HUES64 (cell line): ENCODE measurements around the gene GPC6.

Experiments
- H3K27ac ChIP-seq: 2 replicates; pipeline ENCODE4 v1.7.0; 2013; ENCODE audit warnings: low read depth, low read length, inconsistent platforms
- H3K27me3 ChIP-seq: 2 replicates; pipeline ENCODE4 v1.6.1; 2013; ENCODE audit warnings: mild to moderate bottlenecking, low read length; ENCODE audit not compliant: insufficient read depth
- H3K36me3 ChIP-seq: 2 replicates; pipeline ENCODE4 v1.6.1; 2013; ENCODE audit warnings: mild to moderate bottlenecking, low read length; ENCODE audit not compliant: insufficient read depth
- H3K4me1 ChIP-seq: 2 replicates; pipeline ENCODE4 v1.6.1; 2013; ENCODE audit warnings: mild to moderate bottlenecking, low read length, moderate library complexity; ENCODE audit not compliant: insufficient read depth
- H3K4me3 ChIP-seq: 2 replicates; pipeline ENCODE4 v1.5.1; 2013; ENCODE audit warnings: mild to moderate bottlenecking, low read length, moderate library complexity
- H3K9ac ChIP-seq: 2 replicates; pipeline ENCODE4 v1.6.1; 2013; ENCODE audit warnings: mild to moderate bottlenecking, low read depth, low read length
- H3K9me3 ChIP-seq: 2 replicates; pipeline ENCODE4 v1.6.1; 2013; ENCODE audit warnings: low read depth, low read length; ENCODE audit not compliant: insufficient read depth
- WGBS: fragments of 150-250, 120-280 bp; methylation state at CpG from one replicate; pipeline ENCODE4 v1.1.7; 2013; ENCODE audit warnings: missing lambda C conversion rate; 5-methylcytosine and 5-hydroxymethylcytosine counted together

GPC6 gene

DNA sequence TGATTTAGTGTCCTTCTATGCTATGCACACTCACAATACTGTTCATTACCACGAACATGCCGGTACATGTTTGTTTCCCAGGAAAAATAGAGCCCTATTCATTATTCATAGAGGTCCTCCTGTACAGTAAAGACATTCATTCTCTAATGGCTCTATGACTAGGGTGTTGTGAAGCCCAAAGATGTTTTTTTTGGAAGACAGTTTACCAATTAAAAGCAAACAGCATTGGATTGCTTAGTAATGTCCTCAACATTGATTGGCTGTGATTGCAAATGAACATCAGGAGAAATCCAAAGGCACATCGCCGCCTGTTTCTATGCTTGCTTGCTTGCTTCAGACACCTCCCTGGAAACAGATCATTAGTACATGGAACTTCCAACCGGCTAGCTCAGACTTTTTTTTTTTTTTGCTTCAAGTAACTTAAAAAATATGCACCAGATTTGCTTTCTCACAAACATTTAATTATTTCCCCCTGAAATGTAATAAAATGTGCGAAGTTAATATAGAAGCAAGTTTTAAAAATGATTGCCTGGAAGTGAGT lies 8.8 kb upstream of the GPC6 start:
- Histone ChIP-seq H3K9ac (peak overlapping the region; percentile 71), H3K27ac (peak overlapping the region; percentile 75), H3K36me3 (no peaks in the 10 kb centered on the region), H3K4me1 (peaks cover 46% of the 10 kb centered on the region), H3K4me3 (peak overlapping the region; percentile 29; the same call in 1 of the 2 replicates), H3K27me3 (no peaks in the 10 kb centered on the region), H3K9me3 (no peaks in the 10 kb centered on the region)
- 48% methylated on average over 5 of the region's 6 CpGs for WGBS

DNA sequence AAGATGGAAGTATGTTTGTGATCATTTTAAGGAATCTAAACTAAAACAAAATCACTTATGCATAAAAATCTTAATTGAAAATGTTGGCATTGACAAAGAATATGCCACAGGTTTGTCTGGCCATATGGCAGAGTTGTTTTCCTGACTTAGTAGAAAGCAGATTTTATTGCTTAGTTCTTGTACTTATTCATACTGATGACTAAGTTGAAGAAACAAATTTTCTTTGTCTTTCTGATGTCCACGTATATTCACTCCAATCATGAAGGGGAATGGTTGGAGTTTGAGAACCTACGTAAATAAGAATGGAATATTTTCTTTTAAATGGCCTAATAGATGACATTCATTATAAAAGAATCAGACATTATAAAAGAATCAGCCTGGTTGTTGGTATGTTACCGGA lies 8.0 kb upstream of the GPC6 start:
- no peaks in the 10 kb centered on the region for H3K36me3 ChIP-seq
- no peak overlapping the region for H3K4me3 ChIP-seq
- H3K27me3 ChIP-seq = no peaks in the 10 kb centered on the region
- no peak overlapping the region for H3K27ac ChIP-seq
- no peak overlapping the region for H3K9ac ChIP-seq
- WGBS = 83% methylated on average over 1 of the region's 3 CpGs
- peaks cover 53% of the 10 kb centered on the region for H3K4me1 ChIP-seq
- H3K9me3 ChIP-seq = no peaks in the 10 kb centered on the region

DNA sequence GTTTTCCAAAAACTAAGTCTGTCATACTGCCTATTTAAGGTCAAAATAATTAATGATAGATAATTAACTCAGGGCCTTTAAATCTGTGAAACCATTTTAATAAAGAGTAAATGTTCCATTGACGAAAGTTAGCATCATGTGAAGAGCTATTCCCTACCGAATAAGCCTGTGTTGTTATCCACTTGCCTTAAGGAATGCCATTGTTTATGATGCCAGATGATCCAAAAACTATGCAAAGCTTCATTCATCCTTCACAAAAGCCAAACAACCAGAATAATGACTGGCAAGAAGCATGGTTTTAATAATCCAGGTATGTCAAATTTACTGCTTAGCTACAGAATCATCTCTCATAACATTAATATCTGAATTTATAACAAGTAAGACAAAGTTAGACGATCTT lies 6.5 kb upstream of the GPC6 start:
- Histone ChIP-seq H3K9me3 (no peaks in the 10 kb centered on the region), H3K36me3 (no peaks in the 10 kb centered on the region), H3K4me1 (peaks cover 59% of the 10 kb centered on the region), H3K9ac (no peak overlapping the region), H3K27ac (no peak overlapping the region), H3K27me3 (no peaks in the 10 kb centered on the region), H3K4me3 (no peak overlapping the region)
- WGBS = 50% methylated on average over 2 of the region's 3 CpGs

DNA sequence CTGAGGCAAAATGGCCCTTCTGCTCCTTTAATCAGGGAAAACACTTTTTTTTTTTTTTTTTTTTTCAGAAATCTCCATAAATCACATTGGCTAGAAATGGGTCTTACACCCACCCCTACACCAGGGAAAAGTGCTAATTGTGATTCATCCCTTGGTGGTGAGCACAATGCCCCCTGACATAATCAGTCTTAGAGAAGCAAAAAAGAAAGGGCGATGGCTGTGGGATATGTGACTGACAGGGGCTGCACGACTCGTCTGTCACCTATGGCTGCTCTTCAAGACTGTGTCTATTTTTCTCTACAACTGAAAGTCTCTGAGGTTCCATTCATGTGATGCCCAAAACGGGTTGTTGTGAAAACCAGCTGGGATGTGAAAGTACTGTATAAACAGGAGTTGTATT lies 3.6 kb upstream of the GPC6 start:
- no peak overlapping the region for H3K9ac ChIP-seq
- H3K27me3 ChIP-seq = no peaks in the 10 kb centered on the region
- H3K4me3 ChIP-seq = no peak overlapping the region
- peaks cover 49% of the 10 kb centered on the region for H3K4me1 ChIP-seq
- H3K36me3 ChIP-seq = no peaks in the 10 kb centered on the region
- H3K27ac ChIP-seq = no peak overlapping the region
- WGBS = 69% methylated on average over 4 of the region's 4 CpGs
- H3K9me3 ChIP-seq = no peaks in the 10 kb centered on the region

DNA sequence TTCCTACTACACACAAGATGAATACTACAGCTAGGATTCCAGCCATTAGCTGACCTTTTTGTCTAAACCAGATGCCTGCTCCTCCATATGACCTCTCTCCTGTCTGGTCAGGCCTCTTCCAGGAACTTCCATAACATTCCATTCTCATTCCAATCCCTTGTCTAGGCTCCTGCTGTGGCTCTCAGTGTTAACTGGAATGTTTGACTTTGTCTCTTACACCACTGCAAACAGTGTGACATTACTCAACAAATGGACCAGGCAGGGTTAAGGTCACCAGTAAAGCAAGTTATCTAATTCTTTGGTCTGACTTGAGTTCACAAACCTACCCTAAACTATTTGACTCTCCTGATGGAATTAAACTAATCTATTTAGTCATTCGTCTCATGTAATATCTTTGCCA lies 2.1 kb upstream of the GPC6 start:
- no peaks in the 10 kb centered on the region for H3K9me3 ChIP-seq
- H3K9ac ChIP-seq = no peak overlapping the region
- H3K4me1 ChIP-seq = peaks cover 48% of the 10 kb centered on the region
- peak overlapping the region; percentile 11; the same call in 1 of the 2 replicates for H3K4me3 ChIP-seq
- H3K27ac ChIP-seq = peak overlapping the region; percentile 58
- no CpG with 5 or more reads among the region's 1 CpG for WGBS
- H3K36me3 ChIP-seq = no peaks in the 10 kb centered on the region
- no peaks in the 10 kb centered on the region for H3K27me3 ChIP-seq

DNA sequence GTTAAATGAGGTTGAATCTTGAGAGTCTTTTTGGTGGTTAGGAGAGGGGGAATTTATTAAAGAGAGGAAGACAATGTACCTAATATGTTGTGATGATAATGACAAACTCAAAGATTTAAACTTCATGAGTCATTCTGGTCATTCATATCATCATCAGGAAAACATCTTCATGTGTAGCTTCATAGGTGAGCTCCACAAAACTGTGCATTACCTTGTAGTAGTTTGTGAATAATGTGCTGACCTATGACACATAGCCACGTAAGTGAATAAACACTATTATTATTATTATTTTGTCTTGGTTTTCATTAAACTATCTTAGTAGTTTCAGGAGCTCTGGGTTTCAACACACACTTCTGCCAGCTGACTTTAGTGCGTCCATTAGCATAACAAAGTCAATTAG lies 997 bp upstream of the GPC6 start:
- no peak overlapping the region for H3K9ac ChIP-seq
- peaks cover 52% of the 10 kb centered on the region for H3K4me1 ChIP-seq
- H3K36me3 ChIP-seq = no peaks in the 10 kb centered on the region
- peak overlapping the region; percentile 78 for H3K4me3 ChIP-seq
- no peak overlapping the region for H3K27ac ChIP-seq
- no peaks in the 10 kb centered on the region for H3K27me3 ChIP-seq
- 0% methylated on average over 1 of the region's 2 CpGs for WGBS
- H3K9me3 ChIP-seq = no peaks in the 10 kb centered on the region

DNA sequence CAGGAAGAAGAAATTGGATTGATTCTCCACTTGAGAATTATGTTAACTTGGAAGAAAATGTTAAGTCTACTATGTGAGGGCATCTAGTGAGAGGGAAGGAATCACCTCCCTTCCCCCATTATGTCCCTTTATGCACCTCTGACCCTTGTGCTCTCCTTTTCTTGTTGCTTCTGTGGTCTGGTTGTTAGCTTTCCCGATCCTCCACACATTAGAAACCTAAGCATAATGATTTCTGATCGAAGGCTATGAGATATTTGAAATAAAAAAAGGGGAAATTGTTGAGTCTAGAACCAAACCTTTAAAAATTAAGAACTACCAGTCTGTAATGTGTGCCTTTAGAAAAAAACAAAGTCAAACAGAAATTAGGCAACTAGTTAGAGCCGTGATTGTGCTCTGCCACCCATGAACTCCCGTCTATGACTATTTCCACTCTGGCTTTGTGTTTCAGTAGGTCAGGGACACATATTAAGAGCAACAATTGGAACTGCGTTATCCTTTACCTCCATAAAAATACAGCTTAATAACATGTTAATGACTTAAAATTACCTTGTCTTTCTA lies 463 bp upstream of the GPC6 start:
- Histone ChIP-seq H3K27ac (no peak overlapping the region; the same call in 1 of the 2 replicates), H3K9me3 (no peaks in the 10 kb centered on the region), H3K4me1 (peaks cover 56% of the 10 kb centered on the region), H3K36me3 (no peaks in the 10 kb centered on the region), H3K9ac (peak overlapping the region; percentile 92), H3K27me3 (no peaks in the 10 kb centered on the region), H3K4me3 (peak overlapping the region; percentile 78)
- 7% methylated on average over 3 of the region's 5 CpGs for WGBS

DNA sequence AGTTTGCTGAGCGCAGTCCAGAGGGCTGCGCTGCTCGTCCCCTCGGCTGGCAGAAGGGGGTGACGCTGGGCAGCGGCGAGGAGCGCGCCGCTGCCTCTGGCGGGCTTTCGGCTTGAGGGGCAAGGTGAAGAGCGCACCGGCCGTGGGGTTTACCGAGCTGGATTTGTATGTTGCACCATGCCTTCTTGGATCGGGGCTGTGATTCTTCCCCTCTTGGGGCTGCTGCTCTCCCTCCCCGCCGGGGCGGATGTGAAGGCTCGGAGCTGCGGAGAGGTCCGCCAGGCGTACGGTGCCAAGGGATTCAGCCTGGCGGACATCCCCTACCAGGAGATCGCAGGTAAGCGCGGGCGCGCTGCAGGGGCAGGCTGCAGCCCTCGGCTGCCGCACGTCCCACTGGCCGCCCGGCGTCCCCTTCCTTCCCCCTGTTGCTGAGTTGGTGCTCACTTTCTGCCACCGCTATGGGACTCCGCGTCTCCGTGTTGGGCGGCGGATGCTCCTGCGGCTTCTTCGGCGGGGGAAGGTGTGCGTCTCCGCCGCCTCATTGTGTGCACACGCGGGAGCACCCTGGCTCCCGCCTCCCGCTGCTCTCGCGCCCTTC lies 772 bp downstream of the GPC6 start:
- H3K9ac ChIP-seq = peak overlapping the region; percentile 92
- H3K36me3 ChIP-seq = no peaks in the 10 kb centered on the region
- under 1% methylated on average over 55 of the region's 55 CpGs for WGBS
- peaks cover 62% of the 10 kb centered on the region for H3K4me1 ChIP-seq
- H3K9me3 ChIP-seq = no peaks in the 10 kb centered on the region
- H3K4me3 ChIP-seq = peak overlapping the region; percentile 78
- H3K27ac ChIP-seq = peak overlapping the region; percentile 52
- no peaks in the 10 kb centered on the region for H3K27me3 ChIP-seq

DNA sequence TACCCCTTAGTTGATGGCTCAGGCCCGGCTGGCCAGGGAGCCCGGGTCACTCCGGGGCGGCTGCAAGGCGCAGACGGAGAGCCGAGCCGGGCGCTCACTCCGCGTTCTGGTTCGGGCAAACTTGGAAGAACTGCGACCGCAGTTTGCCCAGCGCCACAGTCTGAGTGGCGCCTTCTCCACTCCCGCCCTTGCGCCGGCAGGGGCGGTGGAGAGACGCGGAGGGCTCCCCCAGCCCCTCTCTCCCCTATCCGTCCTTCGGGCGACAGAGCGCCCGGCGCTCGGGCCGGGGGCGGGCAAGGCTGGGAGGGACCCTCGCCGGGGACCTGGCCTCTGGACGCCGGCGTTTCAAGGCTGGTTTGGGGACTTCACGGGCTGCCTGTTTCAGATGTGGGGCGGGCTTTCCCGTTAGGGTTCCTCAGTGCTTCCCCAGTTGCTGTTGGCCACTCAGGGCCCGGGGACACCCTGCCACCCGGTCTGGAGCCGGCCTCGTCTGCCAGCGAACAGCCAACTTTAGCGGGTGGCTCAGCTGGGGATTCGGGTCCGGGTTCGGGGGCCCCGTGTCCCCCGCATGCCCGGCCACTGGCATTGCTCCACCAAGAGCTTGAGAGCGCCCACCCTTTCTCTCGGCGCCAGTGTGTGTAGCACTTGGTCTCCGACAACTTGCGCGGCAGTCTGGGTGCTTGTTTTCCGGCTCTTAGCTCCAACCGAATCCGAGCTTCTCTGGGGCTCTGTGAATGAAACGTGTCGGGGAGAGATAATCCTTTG lies 1.5 kb downstream of the GPC6 start:
- under 1% methylated on average over 62 of the region's 62 CpGs for WGBS
- H3K4me3 ChIP-seq = peak overlapping the region; percentile 78
- no peaks in the 10 kb centered on the region for H3K9me3 ChIP-seq
- H3K27me3 ChIP-seq = no peaks in the 10 kb centered on the region
- H3K36me3 ChIP-seq = no peaks in the 10 kb centered on the region
- H3K27ac ChIP-seq = peak overlapping the region; percentile 56
- peak overlapping the region; percentile 92 for H3K9ac ChIP-seq
- peaks cover 61% of the 10 kb centered on the region for H3K4me1 ChIP-seq

DNA sequence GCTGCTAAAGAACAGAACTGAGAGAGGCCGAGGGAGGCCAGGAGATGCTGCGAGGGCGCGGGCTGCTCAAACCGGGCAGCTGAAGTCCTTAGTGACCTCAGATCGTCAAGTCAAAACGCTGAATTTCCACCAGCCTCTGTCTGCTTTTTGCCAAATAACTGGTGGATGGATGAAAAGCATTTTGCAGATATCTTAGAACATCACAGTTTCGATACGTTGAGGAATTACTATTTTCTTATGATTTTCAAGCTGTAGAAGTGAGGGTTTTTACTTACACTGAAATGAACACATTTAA lies 2.0 kb downstream of the GPC6 start:
- Histone ChIP-seq H3K9ac (peak overlapping the region; percentile 92), H3K4me1 (peaks cover 61% of the 10 kb centered on the region), H3K9me3 (no peaks in the 10 kb centered on the region), H3K4me3 (peak overlapping the region; percentile 78), H3K27me3 (no peaks in the 10 kb centered on the region), H3K36me3 (no peaks in the 10 kb centered on the region), H3K27ac (peak overlapping the region; percentile 56)
- WGBS = under 1% methylated on average over 7 of the region's 9 CpGs

DNA sequence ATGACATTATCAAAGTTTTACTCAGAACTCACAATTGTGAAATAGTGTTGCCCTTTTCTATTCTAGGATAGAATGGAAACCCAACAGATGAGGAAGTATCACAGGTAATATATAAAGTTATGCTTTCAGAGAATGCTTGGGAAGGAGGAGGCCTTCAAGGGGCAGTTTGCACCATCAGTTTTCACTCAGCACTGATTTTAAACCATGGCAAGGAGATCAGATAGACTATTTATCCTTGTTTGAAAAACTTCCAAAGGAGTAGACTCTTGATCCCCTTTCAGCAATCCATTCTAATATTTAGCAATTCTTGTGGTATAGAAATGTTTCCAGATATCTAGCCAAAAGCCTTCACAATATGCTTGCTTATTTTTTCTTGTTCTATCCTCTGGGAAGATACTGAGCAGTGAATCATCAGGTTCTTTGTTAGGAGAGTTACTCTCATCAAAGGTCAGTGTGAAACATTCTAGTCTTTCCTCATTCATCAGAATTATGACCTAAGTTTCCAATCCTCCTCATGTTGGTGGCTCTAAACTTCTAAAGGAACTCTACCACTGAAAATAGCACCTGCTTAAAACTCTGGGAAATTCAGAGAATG lies 3.8 kb downstream of the GPC6 start:
- Histone ChIP-seq H3K27me3 (no peaks in the 10 kb centered on the region), H3K4me3 (peak overlapping the region; percentile 78), H3K9ac (no peak overlapping the region), H3K36me3 (no peaks in the 10 kb centered on the region), H3K27ac (no peak overlapping the region), H3K4me1 (peaks cover 65% of the 10 kb centered on the region), H3K9me3 (no peaks in the 10 kb centered on the region)
